Measurements from ENCODE around the gene TFEC. TPM values are rescaled to one million over a fixed set of nuclear protein-coding genes. Genes with fewer than 3 reads are reported as not detected.

Gene TFEC
- total and polyA plus RNA-seq, 2 experiments from 2014 or later: not detected

DNA sequence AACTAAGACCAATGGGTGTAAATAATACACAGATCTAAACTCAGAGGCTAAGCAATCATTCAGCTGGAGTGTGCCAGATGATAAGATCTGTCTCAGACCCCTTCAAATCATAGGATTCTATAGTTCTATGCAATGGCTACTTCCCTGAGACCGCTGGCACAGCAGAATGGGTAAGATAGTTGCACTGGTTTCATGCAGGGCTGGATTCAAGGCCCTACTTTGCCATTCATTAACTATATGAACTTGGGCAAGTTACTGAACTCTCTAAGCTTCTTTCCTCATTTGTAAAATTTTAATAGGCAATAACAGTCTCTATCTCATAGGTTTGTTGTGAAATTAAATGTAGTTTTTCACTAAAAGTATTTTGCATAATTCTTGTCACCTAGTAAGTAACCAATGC lies 62.0 kb downstream of the TFEC start:
- Histone ChIP-seq H3K9me2 (ENCODE audit: insufficient read depth) (no peaks in the 10 kb centered on the region), H3K27me3 (ENCODE audit: insufficient read depth) (no peaks in the 10 kb centered on the region), H3K4me2 (no peak overlapping the region), H3K27ac (ENCODE audit: low read depth) (no peak overlapping the region), H3K79me2 (replicated peaks; ENCODE audit: insufficient read depth) (no peaks in the 10 kb centered on the region), H3K36me3 (ENCODE audit: insufficient read depth) (no peaks in the 10 kb centered on the region), H3K4me3 (no peak overlapping the region), H3F3A (replicated peaks; ENCODE audit: low read depth) (no peaks in the 10 kb centered on the region), H2AFZ (no peak overlapping the region), H3K4me1 (ENCODE audit: insufficient read depth) (peaks cover 10% of the 10 kb centered on the region; the same call in 1 of the 2 replicates), H4K20me1 (replicated peaks; ENCODE audit: insufficient read depth) (no peaks in the 10 kb centered on the region)
- no peak for DNase-seq (ENCODE audit: low spot score)
- no peak overlapping the region for H3K27ac Mint-ChIP-seq
- peaks cover 12% of the 10 kb centered on the region; the same call in 2 of the 3 replicates for H3K4me1 Mint-ChIP-seq
- H3K27me3 Mint-ChIP-seq (ENCODE audit: insufficient read depth, low read depth, poor library complexity): no peaks in the 10 kb centered on the region
- H3K9me3 Mint-ChIP-seq: no peaks in the 10 kb centered on the region
- TF ChIP-seq ZNF114 (CRISPR knock-in tag; IDR thresholded peaks at IDR 0.05): no peak
- no peak for TF ChIP-seq CREB1 (CRISPR knock-in tag; IDR thresholded peaks at IDR 0.05; ENCODE audit: low read depth)
- TF ChIP-seq, protein P1, sequence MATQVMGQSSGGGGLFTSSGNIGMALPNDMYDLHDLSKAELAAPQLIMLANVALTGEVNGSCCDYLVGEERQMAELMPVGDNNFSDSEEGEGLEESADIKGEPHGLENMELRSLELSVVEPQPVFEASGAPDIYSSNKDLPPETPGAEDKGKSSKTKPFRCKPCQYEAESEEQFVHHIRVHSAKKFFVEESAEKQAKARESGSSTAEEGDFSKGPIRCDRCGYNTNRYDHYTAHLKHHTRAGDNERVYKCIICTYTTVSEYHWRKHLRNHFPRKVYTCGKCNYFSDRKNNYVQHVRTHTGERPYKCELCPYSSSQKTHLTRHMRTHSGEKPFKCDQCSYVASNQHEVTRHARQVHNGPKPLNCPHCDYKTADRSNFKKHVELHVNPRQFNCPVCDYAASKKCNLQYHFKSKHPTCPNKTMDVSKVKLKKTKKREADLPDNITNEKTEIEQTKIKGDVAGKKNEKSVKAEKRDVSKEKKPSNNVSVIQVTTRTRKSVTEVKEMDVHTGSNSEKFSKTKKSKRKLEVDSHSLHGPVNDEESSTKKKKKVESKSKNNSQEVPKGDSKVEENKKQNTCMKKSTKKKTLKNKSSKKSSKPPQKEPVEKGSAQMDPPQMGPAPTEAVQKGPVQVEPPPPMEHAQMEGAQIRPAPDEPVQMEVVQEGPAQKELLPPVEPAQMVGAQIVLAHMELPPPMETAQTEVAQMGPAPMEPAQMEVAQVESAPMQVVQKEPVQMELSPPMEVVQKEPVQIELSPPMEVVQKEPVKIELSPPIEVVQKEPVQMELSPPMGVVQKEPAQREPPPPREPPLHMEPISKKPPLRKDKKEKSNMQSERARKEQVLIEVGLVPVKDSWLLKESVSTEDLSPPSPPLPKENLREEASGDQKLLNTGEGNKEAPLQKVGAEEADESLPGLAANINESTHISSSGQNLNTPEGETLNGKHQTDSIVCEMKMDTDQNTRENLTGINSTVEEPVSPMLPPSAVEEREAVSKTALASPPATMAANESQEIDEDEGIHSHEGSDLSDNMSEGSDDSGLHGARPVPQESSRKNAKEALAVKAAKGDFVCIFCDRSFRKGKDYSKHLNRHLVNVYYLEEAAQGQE (IDR thresholded peaks at IDR 0.05; ENCODE audit: unreplicated experiment): no peak
- TF ChIP-seq, protein P2, sequence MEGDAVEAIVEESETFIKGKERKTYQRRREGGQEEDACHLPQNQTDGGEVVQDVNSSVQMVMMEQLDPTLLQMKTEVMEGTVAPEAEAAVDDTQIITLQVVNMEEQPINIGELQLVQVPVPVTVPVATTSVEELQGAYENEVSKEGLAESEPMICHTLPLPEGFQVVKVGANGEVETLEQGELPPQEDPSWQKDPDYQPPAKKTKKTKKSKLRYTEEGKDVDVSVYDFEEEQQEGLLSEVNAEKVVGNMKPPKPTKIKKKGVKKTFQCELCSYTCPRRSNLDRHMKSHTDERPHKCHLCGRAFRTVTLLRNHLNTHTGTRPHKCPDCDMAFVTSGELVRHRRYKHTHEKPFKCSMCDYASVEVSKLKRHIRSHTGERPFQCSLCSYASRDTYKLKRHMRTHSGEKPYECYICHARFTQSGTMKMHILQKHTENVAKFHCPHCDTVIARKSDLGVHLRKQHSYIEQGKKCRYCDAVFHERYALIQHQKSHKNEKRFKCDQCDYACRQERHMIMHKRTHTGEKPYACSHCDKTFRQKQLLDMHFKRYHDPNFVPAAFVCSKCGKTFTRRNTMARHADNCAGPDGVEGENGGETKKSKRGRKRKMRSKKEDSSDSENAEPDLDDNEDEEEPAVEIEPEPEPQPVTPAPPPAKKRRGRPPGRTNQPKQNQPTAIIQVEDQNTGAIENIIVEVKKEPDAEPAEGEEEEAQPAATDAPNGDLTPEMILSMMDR (conservative IDR thresholded peaks at IDR 0.05; ENCODE audit: low read depth in 2 of 2): no peak
- TF ChIP-seq EZH2 (IDR thresholded peaks at IDR 0.05; ENCODE audit: low read depth, unreplicated experiment): no peak
- TF ChIP-seq, protein P3, sequence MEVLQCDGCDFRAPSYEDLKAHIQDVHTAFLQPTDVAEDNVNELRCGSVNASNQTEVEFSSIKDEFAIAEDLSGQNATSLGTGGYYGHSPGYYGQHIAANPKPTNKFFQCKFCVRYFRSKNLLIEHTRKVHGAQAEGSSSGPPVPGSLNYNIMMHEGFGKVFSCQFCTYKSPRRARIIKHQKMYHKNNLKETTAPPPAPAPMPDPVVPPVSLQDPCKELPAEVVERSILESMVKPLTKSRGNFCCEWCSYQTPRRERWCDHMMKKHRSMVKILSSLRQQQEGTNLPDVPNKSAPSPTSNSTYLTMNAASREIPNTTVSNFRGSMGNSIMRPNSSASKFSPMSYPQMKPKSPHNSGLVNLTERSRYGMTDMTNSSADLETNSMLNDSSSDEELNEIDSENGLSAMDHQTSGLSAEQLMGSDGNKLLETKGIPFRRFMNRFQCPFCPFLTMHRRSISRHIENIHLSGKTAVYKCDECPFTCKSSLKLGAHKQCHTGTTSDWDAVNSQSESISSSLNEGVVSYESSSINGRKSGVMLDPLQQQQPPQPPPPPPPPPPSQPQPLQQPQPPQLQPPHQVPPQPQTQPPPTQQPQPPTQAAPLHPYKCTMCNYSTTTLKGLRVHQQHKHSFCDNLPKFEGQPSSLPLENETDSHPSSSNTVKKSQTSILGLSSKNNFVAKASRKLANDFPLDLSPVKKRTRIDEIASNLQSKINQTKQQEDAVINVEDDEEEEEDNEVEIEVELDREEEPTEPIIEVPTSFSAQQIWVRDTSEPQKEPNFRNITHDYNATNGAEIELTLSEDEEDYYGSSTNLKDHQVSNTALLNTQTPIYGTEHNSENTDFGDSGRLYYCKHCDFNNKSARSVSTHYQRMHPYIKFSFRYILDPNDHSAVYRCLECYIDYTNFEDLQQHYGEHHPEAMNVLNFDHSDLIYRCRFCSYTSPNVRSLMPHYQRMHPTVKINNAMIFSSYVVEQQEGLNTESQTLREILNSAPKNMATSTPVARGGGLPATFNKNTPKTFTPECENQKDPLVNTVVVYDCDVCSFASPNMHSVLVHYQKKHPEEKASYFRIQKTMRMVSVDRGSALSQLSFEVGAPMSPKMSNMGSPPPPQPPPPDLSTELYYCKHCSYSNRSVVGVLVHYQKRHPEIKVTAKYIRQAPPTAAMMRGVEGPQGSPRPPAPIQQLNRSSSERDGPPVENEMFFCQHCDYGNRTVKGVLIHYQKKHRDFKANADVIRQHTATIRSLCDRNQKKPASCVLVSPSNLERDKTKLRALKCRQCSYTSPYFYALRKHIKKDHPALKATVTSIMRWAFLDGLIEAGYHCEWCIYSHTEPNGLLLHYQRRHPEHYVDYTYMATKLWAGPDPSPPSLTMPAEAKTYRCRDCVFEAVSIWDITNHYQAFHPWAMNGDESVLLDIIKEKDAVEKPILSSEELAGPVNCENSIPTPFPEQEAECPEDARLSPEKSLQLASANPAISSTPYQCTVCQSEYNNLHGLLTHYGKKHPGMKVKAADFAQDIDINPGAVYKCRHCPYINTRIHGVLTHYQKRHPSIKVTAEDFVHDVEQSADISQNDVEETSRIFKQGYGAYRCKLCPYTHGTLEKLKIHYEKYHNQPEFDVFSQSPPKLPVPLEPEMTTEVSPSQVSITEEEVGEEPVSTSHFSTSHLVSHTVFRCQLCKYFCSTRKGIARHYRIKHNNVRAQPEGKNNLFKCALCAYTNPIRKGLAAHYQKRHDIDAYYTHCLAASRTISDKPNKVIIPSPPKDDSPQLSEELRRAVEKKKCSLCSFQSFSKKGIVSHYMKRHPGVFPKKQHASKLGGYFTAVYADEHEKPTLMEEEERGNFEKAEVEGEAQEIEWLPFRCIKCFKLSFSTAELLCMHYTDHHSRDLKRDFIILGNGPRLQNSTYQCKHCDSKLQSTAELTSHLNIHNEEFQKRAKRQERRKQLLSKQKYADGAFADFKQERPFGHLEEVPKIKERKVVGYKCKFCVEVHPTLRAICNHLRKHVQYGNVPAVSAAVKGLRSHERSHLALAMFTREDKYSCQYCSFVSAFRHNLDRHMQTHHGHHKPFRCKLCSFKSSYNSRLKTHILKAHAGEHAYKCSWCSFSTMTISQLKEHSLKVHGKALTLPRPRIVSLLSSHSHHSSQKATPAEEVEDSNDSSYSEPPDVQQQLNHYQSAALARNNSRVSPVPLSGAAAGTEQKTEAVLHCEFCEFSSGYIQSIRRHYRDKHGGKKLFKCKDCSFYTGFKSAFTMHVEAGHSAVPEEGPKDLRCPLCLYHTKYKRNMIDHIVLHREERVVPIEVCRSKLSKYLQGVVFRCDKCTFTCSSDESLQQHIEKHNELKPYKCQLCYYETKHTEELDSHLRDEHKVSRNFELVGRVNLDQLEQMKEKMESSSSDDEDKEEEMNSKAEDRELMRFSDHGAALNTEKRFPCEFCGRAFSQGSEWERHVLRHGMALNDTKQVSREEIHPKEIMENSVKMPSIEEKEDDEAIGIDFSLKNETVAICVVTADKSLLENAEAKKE (CRISPR knock-in tag; IDR thresholded peaks at IDR 0.05): no peak
- TF ChIP-seq NANOG (IDR thresholded peaks at IDR 0.05; ENCODE audit: borderline replicate concordance): no peak
- TF ChIP-seq POLR2AphosphoS5 (IDR thresholded peaks at IDR 0.05; ENCODE audit: low read depth): no peak
- no peak for TF ChIP-seq JUNB (IDR thresholded peaks at IDR 0.05; ENCODE audit: unreplicated experiment)
- TF ChIP-seq, protein P4, sequence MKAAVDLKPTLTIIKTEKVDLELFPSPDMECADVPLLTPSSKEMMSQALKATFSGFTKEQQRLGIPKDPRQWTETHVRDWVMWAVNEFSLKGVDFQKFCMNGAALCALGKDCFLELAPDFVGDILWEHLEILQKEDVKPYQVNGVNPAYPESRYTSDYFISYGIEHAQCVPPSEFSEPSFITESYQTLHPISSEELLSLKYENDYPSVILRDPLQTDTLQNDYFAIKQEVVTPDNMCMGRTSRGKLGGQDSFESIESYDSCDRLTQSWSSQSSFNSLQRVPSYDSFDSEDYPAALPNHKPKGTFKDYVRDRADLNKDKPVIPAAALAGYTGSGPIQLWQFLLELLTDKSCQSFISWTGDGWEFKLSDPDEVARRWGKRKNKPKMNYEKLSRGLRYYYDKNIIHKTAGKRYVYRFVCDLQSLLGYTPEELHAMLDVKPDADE (IDR thresholded peaks at IDR 0.05): no peak
- no peak for TF ChIP-seq EZH2phosphoT487 (IDR thresholded peaks at IDR 0.05; ENCODE audit: unreplicated experiment)
- TF ChIP-seq STAT1 (IDR thresholded peaks at IDR 0.05; ENCODE audit: unreplicated experiment): no peak
- no peak for TF ChIP-seq ZNF331 (CRISPR knock-in tag; IDR thresholded peaks at IDR 0.05; ENCODE audit: low read depth)
- no peaks in the 10 kb centered on the region for H3K36me3 Mint-ChIP-seq (ENCODE audit: low read depth)
- no peak overlapping the region for H3K4me3 Mint-ChIP-seq
- no peak for ATAC-seq

Data from GM23338 (cell line).